HG03439 (cell line): ENCODE data around the gene OR9Q1.
"Not testable (repeated sequence)": the region's sequence is repeated elsewhere in the genome, so short reads cannot be mapped to it uniquely, and the experiment has no call there.

Source experiments
- ATAC-seq: cut with Tn5 transposase; IDR thresholded peaks from one replicate; pipeline ENCODE4 v1.9.1; 2021; ENCODE audit warnings: mild to moderate bottlenecking, moderate library complexity; ENCODE audit not compliant: unreplicated experiment

The OR9Q1 gene, protein sequence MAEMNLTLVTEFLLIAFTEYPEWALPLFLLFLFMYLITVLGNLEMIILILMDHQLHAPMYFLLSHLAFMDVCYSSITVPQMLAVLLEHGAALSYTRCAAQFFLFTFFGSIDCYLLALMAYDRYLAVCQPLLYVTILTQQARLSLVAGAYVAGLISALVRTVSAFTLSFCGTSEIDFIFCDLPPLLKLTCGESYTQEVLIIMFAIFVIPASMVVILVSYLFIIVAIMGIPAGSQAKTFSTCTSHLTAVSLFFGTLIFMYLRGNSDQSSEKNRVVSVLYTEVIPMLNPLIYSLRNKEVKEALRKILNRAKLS

GRCh38 chr11:58023435-58023931, at the start of gene OR9Q1:
OR9Q1 (plus strand) TSS chr11:58023881; CDS start chr11:58179445, 155,564 bp downstream.
- no peak for ATAC-seq

GRCh38 chr11:57974132-57974531, 49.5 kb upstream of the OR9Q1 start:
- ATAC-seq = no peak

GRCh38 chr11:57974848-57975601, 48.7 kb upstream of the OR9Q1 start:
- ATAC-seq = no peak

DNA sequence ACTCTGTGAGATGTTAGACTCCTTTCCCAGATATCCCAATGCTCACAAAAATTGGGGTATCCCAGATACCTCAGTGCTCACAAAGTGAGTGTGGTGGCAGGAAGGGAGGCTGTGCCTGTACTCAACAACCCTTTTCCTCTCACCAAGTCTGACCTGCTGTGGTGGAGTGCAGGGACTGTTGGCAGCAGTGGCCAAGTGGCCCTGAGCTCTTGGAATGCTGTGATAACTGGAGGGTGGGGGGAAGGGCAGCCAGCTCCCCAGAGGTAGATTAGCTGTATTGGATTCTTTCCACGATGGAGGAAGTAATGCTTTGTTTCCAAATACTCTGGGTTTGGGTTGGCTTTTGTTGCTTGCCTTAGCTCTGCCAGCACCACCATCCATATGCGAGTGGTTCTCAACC, 46.0 kb upstream of the OR9Q1 start:
- no peak for ATAC-seq

DNA sequence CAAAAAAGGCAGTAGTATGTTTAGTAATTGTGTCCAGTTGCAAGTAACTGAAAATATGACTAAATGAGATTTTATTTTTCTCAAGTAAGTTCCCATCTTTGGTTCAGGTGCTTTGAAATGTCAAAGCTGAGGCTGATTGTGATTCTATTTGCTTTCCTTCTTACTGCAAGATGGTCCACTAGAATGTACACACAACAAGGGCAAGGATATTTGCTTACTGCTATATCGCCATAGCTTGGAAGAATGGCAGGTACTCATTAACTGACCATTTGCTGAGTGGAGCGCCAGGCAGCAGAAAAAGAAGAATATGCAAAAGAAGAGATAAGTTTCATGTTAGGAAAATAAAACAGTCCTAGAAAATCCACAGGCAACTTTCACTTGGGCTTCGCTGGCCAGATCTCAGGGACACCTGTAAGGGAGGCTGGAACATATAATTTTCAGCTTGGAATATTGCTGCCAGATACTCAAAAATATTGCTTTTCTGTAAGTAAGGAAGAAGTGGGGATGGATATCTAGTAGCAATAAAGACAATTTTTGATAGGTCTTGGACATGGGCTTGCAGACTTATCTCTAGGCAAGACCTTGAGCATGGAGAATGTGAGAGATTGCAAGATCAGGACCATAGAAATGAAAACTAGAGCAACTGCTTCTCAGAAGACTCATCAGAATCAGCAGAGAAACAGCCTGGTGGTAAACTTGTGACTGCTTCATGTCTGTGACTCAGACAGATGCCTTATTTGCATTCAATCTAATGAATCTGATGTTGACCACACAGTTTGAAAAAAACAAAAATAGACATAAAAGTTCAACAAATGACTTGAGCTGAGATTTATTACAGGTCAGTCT, 44.8 kb upstream of the OR9Q1 start:
- ATAC-seq = no peak

- no peak for ATAC-seq
Observed at GRCh38 chr11:57979532-57980079, 44.1 kb upstream of the OR9Q1 start.

- ATAC-seq = no peak
Observed at GRCh38 chr11:57980201-57980600, 43.5 kb upstream of the OR9Q1 start.

DNA sequence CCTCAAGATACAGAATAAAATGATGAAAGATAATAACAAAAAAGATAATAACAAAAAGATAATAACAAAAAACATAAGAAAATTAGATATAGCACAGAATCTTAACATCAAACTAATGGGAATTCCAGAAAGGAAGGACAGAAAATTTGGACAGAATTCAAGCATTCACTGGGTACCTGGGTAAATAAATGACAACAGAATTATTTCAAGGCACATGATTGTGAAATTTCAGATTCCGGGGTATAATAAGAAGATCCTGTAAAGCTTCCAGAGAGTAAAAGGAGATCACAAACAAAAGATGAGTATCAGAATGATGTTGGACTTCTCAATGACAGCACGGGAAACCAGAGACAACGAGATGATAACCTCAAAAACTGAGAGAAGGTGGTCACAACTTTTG, 42.1 kb upstream of the OR9Q1 start:
- ATAC-seq = no peak

DNA sequence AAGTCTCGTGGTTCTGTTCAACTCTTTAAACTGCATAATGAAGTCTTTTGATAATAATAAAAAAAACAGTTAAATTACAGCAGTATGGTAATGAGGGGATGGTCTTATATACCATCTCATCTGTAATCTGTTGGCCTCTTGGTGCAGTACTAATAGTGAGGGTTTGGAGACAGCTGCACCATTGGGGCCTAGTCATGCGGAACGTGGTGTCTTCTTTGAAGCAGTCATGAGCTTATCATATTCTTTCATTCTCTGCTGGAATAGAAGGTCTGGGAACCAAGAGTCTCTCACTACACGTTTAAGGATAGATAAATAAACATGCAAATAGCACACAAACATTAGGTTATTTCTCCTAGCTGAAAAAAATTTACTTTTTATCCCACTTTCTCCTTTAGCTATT, 40.9 kb upstream of the OR9Q1 start:
- no peak for ATAC-seq

- ATAC-seq = no peak
Observed at GRCh38 chr11:57983191-57983590, 40.5 kb upstream of the OR9Q1 start.

- ATAC-seq = not testable (repeated sequence)
Observed at GRCh38 chr11:57999523-57999922, 24.2 kb upstream of the OR9Q1 start.

GRCh38 chr11:58000021-58000420, 23.7 kb upstream of the OR9Q1 start:
- ATAC-seq = not testable (repeated sequence)

DNA sequence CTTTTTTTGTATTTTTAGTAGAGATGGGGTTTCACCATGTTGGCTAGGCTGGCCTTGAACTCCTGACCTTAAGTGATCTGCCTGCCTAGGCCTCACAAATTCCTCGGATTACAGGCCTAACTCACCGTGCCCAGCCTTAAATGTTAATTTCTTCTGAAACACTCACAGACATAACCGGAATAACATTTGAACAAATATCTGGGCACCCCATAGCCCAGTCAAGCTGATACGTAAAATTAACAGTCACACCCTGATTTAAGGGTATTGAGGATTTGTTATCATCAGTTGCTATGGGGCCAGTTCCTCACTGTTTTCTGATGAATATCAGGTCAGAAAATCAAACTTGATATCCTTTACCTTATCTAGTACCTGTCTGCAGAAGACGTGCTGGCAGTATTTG, 23.0 kb upstream of the OR9Q1 start:
- no peak for ATAC-seq

DNA sequence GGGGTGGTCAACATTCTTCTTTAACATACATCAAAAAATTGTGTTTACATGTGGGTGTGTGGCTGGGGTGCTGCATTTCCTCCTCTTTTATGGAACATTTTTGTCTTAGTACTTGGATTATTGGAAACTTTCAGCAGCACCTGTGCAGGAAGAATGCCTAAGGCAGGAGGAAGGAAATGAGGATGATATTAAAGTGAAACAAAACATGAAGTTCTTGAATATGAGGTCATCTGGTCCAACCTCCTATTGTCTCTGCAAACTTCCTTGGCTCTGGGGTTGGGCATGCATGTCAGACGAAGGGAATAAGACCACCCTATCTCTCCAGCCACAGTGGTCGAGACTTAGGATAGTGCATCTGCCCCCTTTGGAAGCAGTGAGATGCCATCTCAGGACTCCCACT, 20.6 kb upstream of the OR9Q1 start:
- no peak for ATAC-seq

- no peak for ATAC-seq
Observed at GRCh38 chr11:58003591-58003990, 20.1 kb upstream of the OR9Q1 start.

- ATAC-seq = no peak
Observed at GRCh38 chr11:58004664-58005063, 19.0 kb upstream of the OR9Q1 start.

DNA sequence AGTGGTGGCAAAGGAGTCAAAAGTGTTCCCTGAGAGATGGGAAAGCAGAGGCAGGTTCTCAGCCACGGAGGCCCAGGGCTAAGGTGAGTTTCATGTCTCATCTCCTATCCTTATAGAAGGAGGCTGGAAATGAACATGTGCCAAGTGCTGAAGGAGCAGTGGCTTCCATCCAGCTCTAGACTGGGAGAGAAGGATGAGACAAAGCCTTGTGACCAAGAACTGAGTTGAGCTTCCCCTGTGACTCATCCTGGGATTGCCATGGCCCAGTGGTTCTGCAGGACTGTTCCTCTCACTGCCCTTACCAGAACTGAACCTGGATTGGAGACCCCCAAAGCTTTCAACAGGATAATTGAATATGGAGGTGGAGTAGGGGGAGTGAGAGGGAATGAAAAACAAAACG, 16.7 kb upstream of the OR9Q1 start:
- no peak for ATAC-seq

DNA sequence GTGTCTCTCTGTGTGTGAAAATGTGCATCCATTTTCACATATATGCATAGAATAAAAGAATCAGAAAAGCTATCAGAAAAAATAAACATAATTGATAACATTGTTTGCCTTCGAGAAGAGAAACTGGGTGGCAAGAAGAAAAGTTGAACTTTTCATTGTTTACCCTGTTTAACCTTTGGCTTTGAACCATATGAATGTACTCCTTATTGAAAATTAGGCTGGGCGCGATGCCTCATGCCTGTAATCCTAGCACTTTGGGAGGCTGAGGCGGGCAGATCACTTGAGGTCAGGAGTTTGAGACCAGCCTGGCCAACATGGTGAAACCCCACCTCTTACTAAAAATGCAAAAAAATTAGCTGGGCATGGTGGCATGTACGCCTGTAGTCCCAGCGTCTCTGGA, 11.9 kb upstream of the OR9Q1 start:
- no peak for ATAC-seq

DNA sequence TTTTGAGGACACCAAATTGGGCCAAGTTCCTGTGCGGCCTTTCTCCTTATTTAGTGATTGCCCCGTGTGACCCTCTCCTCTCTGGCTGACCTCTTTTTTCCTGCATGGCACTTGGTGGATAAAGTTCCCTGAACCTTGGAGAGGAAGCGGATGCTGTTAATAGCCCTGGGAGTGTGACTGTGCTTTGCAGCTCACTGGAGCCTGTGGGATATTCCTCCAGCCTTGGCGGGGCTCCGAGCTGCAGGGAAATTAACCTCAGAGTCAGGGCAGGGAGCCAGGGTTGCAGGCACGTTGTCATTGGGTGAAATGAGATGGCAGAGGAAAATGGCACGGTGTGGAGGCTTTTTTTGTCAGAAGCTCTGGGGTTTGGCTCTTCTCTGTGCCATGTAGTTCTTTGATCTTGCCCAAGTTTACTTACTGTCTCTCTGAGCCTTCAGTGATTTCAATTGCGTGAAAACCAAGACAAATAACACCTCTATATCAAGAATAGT, 965 bp downstream of the OR9Q1 start:
- no peak for ATAC-seq

GRCh38 chr11:58027341-58027740, 3.7 kb downstream of the OR9Q1 start:
- no peak for ATAC-seq
